GM21515 (cell line): ENCODE results near the gene PTPN4.
A peak's percentile ranks its signal among the peaks of the same experiment; 100 is the strongest.
"Not testable (repeated sequence)": the region's sequence is repeated elsewhere in the genome, so short reads cannot be mapped to it uniquely, and the experiment has no call there.

Experiments used
- ATAC-seq: cut with Tn5 transposase; IDR thresholded peaks from one replicate; pipeline ENCODE4 v1.9.1; 2021; ENCODE audit not compliant: unreplicated experiment

PTPN4 gene

DNA sequence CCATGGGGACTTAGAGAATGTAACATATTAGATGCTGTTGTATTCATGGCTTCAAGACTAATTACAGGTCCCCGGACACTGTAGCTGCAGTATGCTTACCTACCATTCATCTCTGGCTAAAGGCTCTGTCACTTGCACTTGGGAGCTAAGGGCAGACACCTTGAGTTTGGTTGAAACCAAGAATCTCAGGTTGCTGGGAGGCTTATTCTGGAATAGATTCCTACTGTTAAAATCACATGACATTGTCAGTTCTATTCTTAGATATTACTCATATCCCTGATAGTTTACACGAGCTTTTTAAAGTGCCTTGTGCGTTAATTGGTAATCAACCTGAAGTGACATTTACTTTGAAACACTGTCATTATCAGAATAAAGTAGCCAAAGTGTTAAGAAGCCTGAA lies 180.2 kb downstream of the PTPN4 start:
- ATAC-seq, result no peak

DNA sequence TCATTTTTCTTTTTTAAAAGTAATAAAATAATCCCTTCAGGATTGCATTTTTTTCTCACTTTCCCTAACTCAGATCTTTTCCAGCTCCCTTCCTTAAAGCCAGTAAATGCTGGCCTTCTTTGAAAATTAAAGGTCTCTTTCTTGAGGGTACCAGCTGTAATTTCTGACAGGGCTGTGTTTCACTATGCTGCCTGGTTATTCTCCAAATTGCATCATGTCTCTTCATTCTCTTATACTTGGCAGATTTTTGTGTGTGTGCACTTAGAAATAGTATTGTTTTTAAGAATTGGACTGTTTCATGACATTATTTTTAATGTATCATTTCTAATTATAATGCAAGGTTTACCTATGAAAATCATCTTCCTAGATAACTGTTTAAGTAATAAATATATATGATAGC lies 181.1 kb downstream of the PTPN4 start:
- ATAC-seq, result no peak

- ATAC-seq, result no peak
Measured at GRCh38 chr2:119941388-119941787, 181.7 kb downstream of the PTPN4 start.

- ATAC-seq, result no peak
Measured at GRCh38 chr2:119941981-119942513, 182.3 kb downstream of the PTPN4 start.

- ATAC-seq, result no peak
Measured at GRCh38 chr2:119943058-119943457, 183.3 kb downstream of the PTPN4 start.

DNA sequence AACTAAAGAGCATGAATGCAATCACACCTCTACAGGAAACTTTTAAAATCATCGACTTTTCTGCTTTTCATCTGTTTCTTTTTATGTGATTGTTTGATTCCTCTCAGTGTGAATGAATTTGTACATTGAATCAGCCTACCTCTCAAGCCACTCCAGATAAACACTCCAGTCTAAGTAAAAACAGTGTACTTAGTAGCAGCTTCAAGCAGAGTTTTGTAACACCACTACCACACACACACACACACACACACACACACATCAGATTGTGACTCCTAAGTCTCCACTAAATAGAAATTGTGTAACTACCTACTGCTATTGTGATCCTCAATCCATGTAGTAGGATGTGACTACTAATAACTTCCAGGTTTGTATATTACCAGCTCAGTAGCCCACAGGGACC lies 187.8 kb downstream of the PTPN4 start:
- ATAC-seq, result no peak

GRCh38 chr2:119950966-119951365 lies 191.2 kb downstream of the PTPN4 start:
- no peak for ATAC-seq

- ATAC-seq, result no peak
Measured at GRCh38 chr2:119958670-119959268, 199.0 kb downstream of the PTPN4 start.

DNA sequence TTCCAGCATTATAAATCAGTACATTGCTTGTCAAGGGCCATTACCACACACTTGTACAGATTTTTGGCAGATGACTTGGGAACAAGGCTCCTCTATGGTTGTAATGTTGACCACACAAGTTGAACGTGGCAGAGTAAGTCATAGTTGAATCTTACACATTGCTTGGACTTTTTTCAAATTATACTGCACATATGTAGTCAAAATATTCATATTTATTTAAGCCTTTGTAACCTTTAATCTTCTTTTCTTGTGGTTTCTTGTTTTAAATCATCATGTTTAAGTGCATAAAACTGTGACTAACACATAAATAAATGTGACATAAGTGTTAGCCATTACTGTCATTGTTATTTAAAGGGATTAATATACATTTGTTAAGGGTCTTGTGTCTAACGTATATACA lies 201.1 kb downstream of the PTPN4 start:
- ATAC-seq, result no peak

- no peak for ATAC-seq
Measured at GRCh38 chr2:119981896-119982295, 222.2 kb downstream of the PTPN4 start.

GRCh38 chr2:119982506-119982905 lies 222.8 kb downstream of the PTPN4 start:
- no peak for ATAC-seq

- ATAC-seq, result no peak
Measured at GRCh38 chr2:119983108-119983507, 223.4 kb downstream of the PTPN4 start.

DNA sequence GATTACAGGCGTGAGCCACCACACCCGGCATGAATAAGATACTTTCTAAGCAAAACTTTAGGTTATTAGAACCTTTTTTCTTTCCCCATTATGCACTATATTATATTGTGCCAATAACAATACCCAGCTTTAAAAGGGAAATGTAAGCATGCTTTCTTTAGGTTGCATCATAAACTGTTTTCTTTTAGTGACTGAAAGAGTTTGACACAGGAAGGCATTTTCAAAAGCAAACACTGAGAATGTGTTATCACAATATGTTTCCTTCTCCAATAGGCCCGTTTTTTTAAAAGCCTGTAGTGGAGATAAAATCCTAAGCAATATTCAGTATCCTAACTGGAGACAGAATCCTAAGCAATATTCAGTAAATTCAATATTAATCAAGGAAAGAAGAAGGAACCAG lies 236.4 kb downstream of the PTPN4 start:
- no peak for ATAC-seq

DNA sequence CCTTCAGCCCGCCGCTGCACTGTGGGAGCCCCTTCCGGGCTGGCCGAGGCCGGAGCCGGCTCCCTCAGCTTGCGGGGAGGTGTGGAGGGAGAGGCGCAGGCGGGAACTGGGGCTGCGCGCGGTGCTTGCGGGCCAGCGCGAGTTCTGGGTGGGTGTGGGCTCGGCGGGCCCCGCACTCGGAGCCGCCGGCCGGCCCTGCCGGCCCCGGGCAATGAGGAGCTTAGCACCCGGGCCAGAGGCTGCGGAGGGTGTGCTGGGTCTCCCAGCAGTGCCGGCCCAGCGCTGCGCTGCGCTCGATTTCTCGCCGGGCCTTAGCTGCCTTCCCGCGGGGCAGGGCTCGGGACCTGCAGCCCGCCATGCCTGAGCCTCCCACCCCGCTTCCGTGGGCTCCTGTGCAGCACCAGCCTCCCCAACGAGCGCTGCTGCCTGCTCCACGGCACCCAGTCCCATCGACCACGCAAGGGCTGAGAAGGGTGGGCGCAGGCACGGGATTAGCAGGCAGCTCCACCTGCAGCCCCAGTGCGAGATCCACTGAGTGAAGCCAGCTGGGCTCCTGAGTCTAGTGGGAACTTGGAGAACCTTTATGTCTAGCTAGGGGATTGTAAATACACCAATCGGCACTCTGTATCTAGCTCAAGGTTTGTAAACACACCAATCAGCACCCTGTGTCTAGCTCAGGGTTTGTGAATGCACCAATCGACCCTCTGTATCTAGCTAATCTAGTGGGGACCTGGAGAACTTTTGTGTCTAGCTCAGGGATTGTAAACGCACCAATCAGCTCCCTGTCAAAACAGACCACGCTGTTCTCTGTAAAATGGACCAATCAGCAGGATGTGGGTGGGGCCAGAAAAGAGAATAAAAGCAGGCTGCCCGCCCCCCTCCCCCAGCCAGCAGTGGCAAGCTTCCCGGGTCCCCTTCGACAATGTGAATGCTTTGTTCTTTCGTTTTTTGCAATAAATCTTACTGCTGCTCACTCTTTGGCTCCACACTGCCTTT lies 237.5 kb downstream of the PTPN4 start:
- not testable (repeated sequence) for ATAC-seq

DNA sequence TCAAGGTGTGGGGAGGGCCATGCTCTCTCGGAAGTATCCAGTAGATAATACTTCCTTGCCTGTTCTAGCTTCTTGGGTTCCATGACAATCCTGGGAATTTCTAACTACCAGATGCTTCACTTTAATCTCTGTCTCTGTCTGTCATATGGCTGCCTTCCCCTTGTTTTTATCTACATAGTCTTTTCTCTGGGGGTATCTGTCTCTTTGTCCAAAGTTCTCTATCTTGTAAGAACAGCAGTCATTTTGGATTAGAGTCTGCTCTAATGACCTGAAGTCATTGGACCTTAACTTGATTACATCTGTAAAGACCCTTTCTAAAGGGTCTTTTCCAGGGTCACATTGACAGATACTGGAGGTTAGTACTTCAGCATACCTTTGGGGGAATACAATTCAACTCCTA lies 241.7 kb downstream of the PTPN4 start:
- ATAC-seq, result no peak

DNA sequence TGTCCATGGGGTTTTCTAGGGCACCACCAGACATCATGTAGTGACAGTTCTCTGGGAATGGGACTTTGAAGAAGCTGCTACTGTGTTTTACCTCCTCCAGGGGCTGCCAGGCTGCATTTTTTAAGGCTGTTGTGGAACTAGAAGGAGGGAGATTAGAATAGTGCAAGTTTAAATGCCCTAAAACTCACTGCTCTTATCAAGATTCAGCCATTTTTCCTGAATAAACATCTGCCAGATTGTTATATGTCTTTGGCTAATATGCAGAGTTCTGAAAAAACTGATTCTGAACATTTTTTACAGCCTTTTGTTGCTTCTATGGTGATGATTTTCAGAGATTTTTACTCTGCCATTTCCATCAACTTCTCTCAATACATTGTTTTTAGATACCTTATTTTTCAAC lies 244.5 kb downstream of the PTPN4 start:
- ATAC-seq, result no peak

DNA sequence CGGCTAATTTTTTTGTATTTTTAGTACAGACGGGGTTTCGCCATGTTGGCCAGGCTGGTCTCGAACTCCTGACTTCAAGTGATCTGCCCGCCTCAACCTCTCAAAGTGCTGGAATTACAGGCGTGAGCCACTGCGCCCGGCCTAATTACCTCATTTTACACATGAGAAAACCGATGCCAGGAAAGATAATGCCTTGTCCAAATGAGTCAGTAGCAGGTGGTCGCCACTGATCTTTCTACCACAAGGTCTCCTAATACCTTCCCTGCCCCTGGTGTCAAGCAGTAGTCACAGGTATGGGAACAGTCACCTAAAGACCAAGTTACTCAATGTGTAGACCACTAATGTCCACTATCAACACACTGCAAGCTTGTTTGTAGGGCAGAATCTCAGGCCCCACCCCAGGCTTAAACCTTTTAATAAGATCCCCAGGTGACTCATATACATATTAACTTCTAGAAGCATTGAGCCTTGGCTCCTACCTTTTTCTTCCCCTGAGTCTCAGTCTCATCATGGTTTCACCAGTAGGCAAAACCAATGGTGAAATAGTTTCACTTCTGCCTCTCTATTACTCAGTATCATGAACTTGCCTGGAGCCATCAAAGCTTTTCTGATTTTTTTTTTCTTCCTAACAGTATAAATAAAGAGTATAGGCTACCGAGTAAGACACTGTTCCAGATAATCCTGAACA lies 246.3 kb downstream of the PTPN4 start:
- peak; percentile 75 for ATAC-seq

- ATAC-seq, result no peak
Measured at GRCh38 chr2:120007851-120008250, 248.1 kb downstream of the PTPN4 start.

DNA sequence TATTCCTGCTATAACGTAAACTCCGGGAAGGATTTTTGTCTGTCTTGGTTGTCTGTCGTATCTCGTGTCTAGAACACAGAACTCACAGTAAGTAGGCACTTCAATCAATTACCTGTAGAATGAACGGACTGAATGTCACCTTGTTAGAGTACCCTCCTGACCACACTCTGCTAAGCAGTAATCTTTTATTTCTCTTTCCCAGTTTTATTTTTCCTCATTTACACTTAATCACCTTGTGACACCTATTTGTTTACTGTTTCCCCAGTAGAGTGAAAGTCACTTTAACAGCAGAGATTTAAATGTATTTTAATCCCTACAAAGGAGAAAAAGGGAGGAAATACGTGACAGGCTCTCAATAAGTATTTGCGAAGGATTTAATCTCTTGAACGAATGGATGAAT lies 252.6 kb downstream of the PTPN4 start:
- no peak for ATAC-seq

DNA sequence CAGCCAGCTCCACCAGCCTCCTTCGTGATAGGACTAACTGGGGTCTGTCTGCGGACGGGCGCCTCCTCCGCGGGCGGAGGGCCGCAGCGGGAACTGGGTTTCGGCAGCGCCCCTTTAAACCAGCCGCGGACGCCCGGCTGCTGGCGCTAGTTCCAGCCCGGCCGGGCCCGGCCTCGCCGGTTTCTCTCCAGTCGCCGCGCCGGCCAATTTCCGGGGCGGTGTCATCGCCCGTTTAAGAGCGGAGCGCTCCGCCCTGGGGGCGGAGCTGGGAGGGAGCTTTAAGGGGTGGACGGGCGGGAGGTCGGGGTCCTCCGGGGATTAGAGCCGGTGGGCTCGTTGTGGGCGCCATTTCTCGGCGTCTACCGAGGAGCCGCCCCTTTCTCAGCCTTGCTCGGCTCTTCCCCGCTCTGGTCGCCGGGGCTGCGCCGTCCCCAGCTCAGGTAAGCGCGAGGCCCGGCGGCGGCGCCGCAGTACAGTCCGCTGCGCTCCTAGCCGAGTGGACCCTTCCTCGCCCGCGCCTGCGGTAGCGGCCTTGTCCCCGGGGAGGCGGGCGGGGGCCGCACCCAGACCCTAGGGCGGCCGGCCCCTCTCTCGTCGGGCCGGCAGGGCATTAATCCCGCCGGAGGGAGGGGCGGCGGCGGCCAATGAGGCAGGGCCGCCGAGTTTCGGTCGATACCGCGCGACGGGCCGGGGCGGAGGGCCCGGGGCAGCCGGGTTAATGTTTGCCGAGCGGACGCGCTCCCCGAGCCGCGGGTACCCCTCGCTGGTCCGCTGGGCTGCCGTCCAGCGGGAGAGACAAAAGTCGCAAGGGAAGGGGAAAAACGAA lies 253.3 kb downstream of the PTPN4 start, which contains the start of gene EPB41L5:
TSS of gene EPB41L5 (plus strand) at position 307 of the 826 bp plus-strand sequence. CDS start 6,008 bp downstream, outside the sequence.
- ATAC-seq, result peak; percentile 98
